Adrenal gland (tissue), 5 donors: ENCODE measurements around the gene CFTR.

Experiments used
- POLR2A ChIP-seq, 2 donors: fragments of 450-650 bp; IDR thresholded peaks; one replicate each; pipeline ENCODE4 v1.6.1; 2017; ENCODE audit warnings: antibody characterized with exemption in 2 of 2, mild to moderate bottlenecking in 2 of 2, moderate library complexity in 1 of 2
- TF ChIP-seq, protein P1 (sequence below), 6 experiments: fragments of 450-650 bp in 4 of 6; fragments of 200-600 bp in 2 of 6; sonication (generic) in 1 of 6; IDR thresholded peaks; 1 replicate in 5 of 6; 2 replicates in 1 of 6; pipeline versions ENCODE4 v1.5.1 to v1.8.0; 2016 to 2021; ENCODE audit warnings: antibody characterized with exemption in 6 of 6, mild to moderate bottlenecking in 2 of 6, moderate library complexity in 1 of 6
- donor health status: DM: no; HTN: no; CAD: no.

DNA sequence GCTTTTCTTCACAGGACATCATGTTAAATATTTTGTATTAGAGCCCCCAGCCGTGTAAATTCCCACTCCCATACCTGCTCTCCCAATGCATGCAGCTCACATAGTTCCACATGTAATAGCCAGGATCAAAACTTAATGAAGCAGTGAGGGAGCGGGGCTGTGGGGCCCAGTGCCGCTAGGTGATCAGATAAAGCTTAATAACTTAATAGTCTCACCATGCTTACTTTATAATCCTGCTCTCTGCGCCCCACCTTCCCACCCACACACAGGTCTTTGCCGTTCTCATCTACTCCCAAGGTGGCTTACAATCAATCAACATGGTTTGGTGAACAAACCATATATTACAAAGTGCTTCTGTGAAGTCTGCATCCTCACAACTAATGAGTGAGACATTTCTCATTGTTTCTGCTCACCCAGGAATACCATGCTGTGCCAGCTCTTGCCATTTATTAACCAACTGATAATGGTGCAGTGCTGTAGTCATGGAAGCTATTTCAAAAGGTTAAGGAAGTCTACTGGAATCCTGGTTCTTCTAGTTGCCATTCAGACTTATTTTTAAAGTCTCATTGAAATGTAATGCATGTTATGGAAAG is 237.0 kb downstream of the CFTR start:
- TF ChIP-seq POLR2A (IDR thresholded peaks at IDR 0.05) = no peak
- TF ChIP-seq, protein P1, sequence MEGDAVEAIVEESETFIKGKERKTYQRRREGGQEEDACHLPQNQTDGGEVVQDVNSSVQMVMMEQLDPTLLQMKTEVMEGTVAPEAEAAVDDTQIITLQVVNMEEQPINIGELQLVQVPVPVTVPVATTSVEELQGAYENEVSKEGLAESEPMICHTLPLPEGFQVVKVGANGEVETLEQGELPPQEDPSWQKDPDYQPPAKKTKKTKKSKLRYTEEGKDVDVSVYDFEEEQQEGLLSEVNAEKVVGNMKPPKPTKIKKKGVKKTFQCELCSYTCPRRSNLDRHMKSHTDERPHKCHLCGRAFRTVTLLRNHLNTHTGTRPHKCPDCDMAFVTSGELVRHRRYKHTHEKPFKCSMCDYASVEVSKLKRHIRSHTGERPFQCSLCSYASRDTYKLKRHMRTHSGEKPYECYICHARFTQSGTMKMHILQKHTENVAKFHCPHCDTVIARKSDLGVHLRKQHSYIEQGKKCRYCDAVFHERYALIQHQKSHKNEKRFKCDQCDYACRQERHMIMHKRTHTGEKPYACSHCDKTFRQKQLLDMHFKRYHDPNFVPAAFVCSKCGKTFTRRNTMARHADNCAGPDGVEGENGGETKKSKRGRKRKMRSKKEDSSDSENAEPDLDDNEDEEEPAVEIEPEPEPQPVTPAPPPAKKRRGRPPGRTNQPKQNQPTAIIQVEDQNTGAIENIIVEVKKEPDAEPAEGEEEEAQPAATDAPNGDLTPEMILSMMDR (IDR thresholded peaks at IDR 0.05) = no peak
